GM18505 (cell line): ENCODE results near the gene UBAC2.

Experiments used
- ATAC-seq: cut with Tn5 transposase; IDR thresholded peaks from one replicate; pipeline ENCODE4 v1.9.1; 2021; ENCODE audit not compliant: unreplicated experiment
- POLR2A ChIP-seq: IDR thresholded peaks from 4 replicates; pipeline ENCODE4 v1.6.1; 2011; ENCODE audit warnings: borderline replicate concordance; ENCODE audit not compliant: insufficient read depth, insufficient read length; ENCODE audit errors: extremely low read depth

The UBAC2 gene

GRCh38 chr13:99301913-99302636 lies 101.4 kb downstream of the UBAC2 start:
- ATAC-seq = no peak
- no peak for TF ChIP-seq POLR2A

- ATAC-seq = no peak
- TF ChIP-seq POLR2A = peak; percentile 48
Observed at GRCh38 chr13:99302637-99303505, 102.2 kb downstream of the UBAC2 start.

- no peak for ATAC-seq
- TF ChIP-seq POLR2A = no peak
Observed at GRCh38 chr13:99303863-99304521, 103.3 kb downstream of the UBAC2 start.

- no peak for TF ChIP-seq POLR2A
- ATAC-seq = no peak
Observed at GRCh38 chr13:99304541-99304940, 103.9 kb downstream of the UBAC2 start.

GRCh38 chr13:99305158-99305557 lies 104.5 kb downstream of the UBAC2 start:
- TF ChIP-seq POLR2A = peak; percentile 2
- ATAC-seq = no peak

GRCh38 chr13:99305566-99305965 lies 104.9 kb downstream of the UBAC2 start:
- no peak for ATAC-seq
- TF ChIP-seq POLR2A = no peak

- peak; percentile 78 for TF ChIP-seq POLR2A
- peak; percentile 60 for ATAC-seq
Observed at GRCh38 chr13:99307247-99307646, 106.6 kb downstream of the UBAC2 start, which contains the start of gene GPR183. Gene GPR183, minus strand, starts transcription at chr13:99307399. Its CDS starts 11,254 bp downstream, at chr13:99296145.

GRCh38 chr13:99307648-99308339 lies 107.1 kb downstream of the UBAC2 start:
- no peak for TF ChIP-seq POLR2A
- peak; percentile 32 for ATAC-seq

- no peak for ATAC-seq
- TF ChIP-seq POLR2A = no peak
Observed at GRCh38 chr13:99308471-99309087, 107.9 kb downstream of the UBAC2 start.

- ATAC-seq = peak; percentile 32
- no peak for TF ChIP-seq POLR2A
Observed at GRCh38 chr13:99310382-99311031, 109.9 kb downstream of the UBAC2 start.

- TF ChIP-seq POLR2A = no peak
- no peak for ATAC-seq
Observed at GRCh38 chr13:99311137-99311536, 110.5 kb downstream of the UBAC2 start.
